HepG2 (cell line): ENCODE data around the gene SRXN1. TPM values are rescaled to one million over a fixed set of nuclear protein-coding genes. Genes with fewer than 3 reads are reported as not detected.

Experiments used
- ATAC-seq: fragments of 200-7000 bp; cut with Tn5 transposase; 3 replicates; pipeline ENCODE4 v1.9.1; 2020; ENCODE audit warnings: mild to moderate bottlenecking, moderate library complexity
- BruUV-seq: library from RNA; stranded (reverse); fragments of 400-500 nt; replicated peaks from 2 replicates; lab custom pipeline; 2021; lab: Mats Ljungman, UMichigan
- CTCF ChIA-PET: fragments of 300-600 bp; formaldehyde crosslinking; extraction: SDS; loops from one replicate; lab custom pipeline; 2021; ENCODE audit warnings: low total read pairs, inconsistent platforms, low intra/inter-chr PET ratio; lab: Yijun Ruan, JAX
- POLR2A ChIA-PET: fragments of 350-600 bp; sonication (Branson Sonifier 250); formaldehyde crosslinking; loops from one replicate; lab custom pipeline; 2020; ENCODE audit warnings: antibody characterized with exemption, inconsistent platforms; lab: Yijun Ruan, JAX
- DNase-seq: peaks from one replicate; pipeline ENCODE4 v3.0.0-alpha.2; 2015; ENCODE audit warnings: low spot score
- FAIRE-seq: peaks from 3 replicates; lab custom pipeline; 2011; peaks lifted over from hg19 to GRCh38; lab: Jason Lieb, UNC
- H2AFZ ChIP-seq: one replicate; pipeline ENCODE4 v1.6.1; 2011; ENCODE audit warnings: low read length, inconsistent platforms
- H3K27ac ChIP-seq: fragments of 300-600 bp; 3 replicates; pipeline ENCODE4 v1.8.0; 2011; ENCODE audit warnings: mixed run types, mild to moderate bottlenecking, mixed read lengths, low read length, inconsistent platforms; ENCODE audit not compliant: insufficient read depth; ENCODE audit errors: extremely low read length
- H3K27me3 ChIP-seq, 2 experiments: fragments of 200-600 bp in 1 of 2; 2 replicates in 1 of 2; 3 replicates in 1 of 2; pipeline versions ENCODE4 v1.6.0 to v1.8.0; 2011; ENCODE audit warnings: low read length in 2 of 2, mild to moderate bottlenecking in 2 of 2, moderate library complexity in 2 of 2, inconsistent platforms in 1 of 2; ENCODE audit not compliant: insufficient read depth in 2 of 2, control insufficient read depth in 1 of 2
- H3K36me3 ChIP-seq, 2 experiments: fragments of 200-600 bp in 1 of 2; replicated peaks in 1 of 2; 2 replicates in 1 of 2; 3 replicates in 1 of 2; pipeline versions ENCODE4 v1.5.1 to v1.8.0; 2011; ENCODE audit warnings: low read length in 2 of 2, inconsistent platforms in 1 of 2; ENCODE audit not compliant: insufficient read depth in 2 of 2, control insufficient read depth in 1 of 2
- H3K4me1 ChIP-seq: 2 replicates; pipeline ENCODE4 v1.5.1; 2012; ENCODE audit warnings: low read length, inconsistent platforms; ENCODE audit not compliant: insufficient read depth
- H3K4me2 ChIP-seq: 2 replicates; pipeline ENCODE4 v1.6.0; 2011; ENCODE audit warnings: low read depth, low read length, inconsistent platforms
- H3K4me3 ChIP-seq, 3 experiments: fragments of 200-600 bp in 1 of 3; sonication (generic), shearing (Covaris generic) in 1 of 3; replicated peaks in 1 of 3; 2 replicates each; pipeline ENCODE4 v1.5.1; 2011 to 2016; ENCODE audit warnings: low read length in 3 of 3, inconsistent platforms in 2 of 3, low read depth in 2 of 3, mild to moderate bottlenecking in 2 of 3, control low read depth in 1 of 3, mixed read lengths in 1 of 3; ENCODE audit not compliant: insufficient read depth in 1 of 3
- H3K79me2 ChIP-seq: one replicate; pipeline ENCODE4 v1.6.1; 2011; ENCODE audit warnings: low read length, inconsistent platforms; ENCODE audit not compliant: insufficient read depth
- H3K9ac ChIP-seq: 2 replicates; pipeline ENCODE4 v1.6.0; 2011; ENCODE audit warnings: mild to moderate bottlenecking, low read depth, low read length, inconsistent platforms; ENCODE audit not compliant: insufficient read depth
- H3K9me3 ChIP-seq: 2 replicates; pipeline ENCODE4 v1.5.1; 2012; ENCODE audit warnings: mild to moderate bottlenecking, low read length
- H4K20me1 ChIP-seq: 2 replicates; pipeline ENCODE4 v1.6.0; 2011; ENCODE audit warnings: inconsistent platforms, mild to moderate bottlenecking, low read length, moderate library complexity; ENCODE audit not compliant: insufficient read depth
- GATAD1 ChIP-seq: IDR thresholded peaks from 2 replicates; pipeline ENCODE4 v1.6.1; 2016; ENCODE audit warnings: missing genetic modification reagents, missing compliant biosample characterization
- KAT2B ChIP-seq: fragments of 150-350 bp; IDR thresholded peaks from 2 replicates; pipeline ENCODE4 v1.6.1; 2014; ENCODE audit warnings: low read depth, low read length, borderline replicate concordance
- KIAA2018 ChIP-seq: sonication (generic); formaldehyde crosslinking; IDR thresholded peaks from 2 replicates; pipeline ENCODE4 v1.5.0; 2020; ENCODE audit warnings: mild to moderate bottlenecking, missing genetic modification reagents, borderline replicate concordance
- LCORL ChIP-seq, 2 experiments: fragments of 450-650 bp in 1 of 2; sonication (generic) in 1 of 2; formaldehyde crosslinking in 1 of 2; IDR thresholded peaks; 2 replicates each; pipeline versions ENCODE4 v1.5.0 to v1.6.1; 2017 to 2020; ENCODE audit warnings: antibody characterized with exemption in 1 of 2, missing genetic modification reagents in 1 of 2
- MBNL3 ChIP-seq: fragments of 250-450 bp; sonication (Bioruptor Pico); conservative IDR thresholded peaks from 2 replicates; pipeline ENCODE4 v1.8.0; 2022; ENCODE audit warnings: mild to moderate bottlenecking, inconsistent platforms
- MIER3 ChIP-seq: IDR thresholded peaks from 2 replicates; pipeline ENCODE4 v1.6.1; 2016; ENCODE audit warnings: missing compliant biosample characterization, borderline replicate concordance
- NFE2L1 ChIP-seq: sonication (generic); formaldehyde crosslinking; IDR thresholded peaks from 2 replicates; pipeline ENCODE4 v1.4.0; 2020; ENCODE audit warnings: missing genetic modification reagents, mild to moderate bottlenecking, borderline replicate concordance
- PHF20 ChIP-seq: sonication (generic); formaldehyde crosslinking; IDR thresholded peaks from 2 replicates; pipeline ENCODE4 v1.5.0; 2020; ENCODE audit warnings: mild to moderate bottlenecking, missing genetic modification reagents
- PHF5A ChIP-seq: IDR thresholded peaks from one replicate; pipeline ENCODE4 v1.6.1; 2018; ENCODE audit warnings: low read depth, missing genetic modification reagents; ENCODE audit not compliant: unreplicated experiment
- USF2 ChIP-seq, 2 experiments: sonication (generic) in 1 of 2; formaldehyde crosslinking in 1 of 2; IDR thresholded peaks; 2 replicates each; pipeline versions ENCODE4 v1.5.1 to v1.6.1; 2011 to 2020; ENCODE audit warnings: borderline replicate concordance in 1 of 2, low read depth in 1 of 2, low read length in 1 of 2, mild to moderate bottlenecking in 1 of 2, missing genetic modification reagents in 1 of 2, moderate library complexity in 1 of 2
- ZBTB20 ChIP-seq: sonication (generic); formaldehyde crosslinking; IDR thresholded peaks from 2 replicates; pipeline ENCODE4 v1.8.1; 2023; ENCODE audit warnings: missing genetic modification reagents, low read depth, mild to moderate bottlenecking, borderline replicate concordance
- ZFP41 ChIP-seq: sonication (generic); formaldehyde crosslinking; IDR thresholded peaks from 2 replicates; pipeline ENCODE4 v1.4.0; 2020; ENCODE audit warnings: mild to moderate bottlenecking, missing genetic modification reagents, borderline replicate concordance
- ZNF235 ChIP-seq: sonication (generic); formaldehyde crosslinking; IDR thresholded peaks from 2 replicates; pipeline ENCODE4 v1.8.1; 2023; ENCODE audit warnings: mild to moderate bottlenecking, missing genetic modification reagents, borderline replicate concordance
- ZNF746 ChIP-seq: sonication (generic); formaldehyde crosslinking; IDR thresholded peaks from 2 replicates; pipeline ENCODE4 v1.8.0; 2022; ENCODE audit warnings: mild to moderate bottlenecking, missing genetic modification reagents
- WGBS: methylation state at CpG from one replicate; pipeline ENCODE4 v1.1.6; 2017; ENCODE audit warnings: low lambda C conversion rate; 5-methylcytosine and 5-hydroxymethylcytosine counted together
- in situ Hi-C: cut with HindIII; loops from 2 replicates; pipeline ENCODE4 v1.10.0; 2017; ENCODE audit warnings: low pct_unique_long_range_greater_than_20kb; ENCODE audit not compliant: extremely low pct_ligation_motif_present
- intact Hi-C: fragments of 100-400 bp; cut with micrococcal nuclease; formaldehyde crosslinking; loops from one replicate; pipeline ENCODE4 v1.10.0; 2022; ENCODE audit not compliant: unreplicated experiment
- polyA plus RNA-seq, 8 experiments: library from polyadenylated mRNA; depleted of rRNA in 3 of 8; stranded (reverse) in 7 of 8; unstranded in 1 of 8; fragments of >200 nt; fragmentation: Illumina TruSeq in 4 of 8; extraction: Trizol in 4 of 8; gene quantifications; 2 replicates each; pipeline versions ENCODE4 v1.2.1 to v1.2.3, GENCODE V29; 2011 to 2016; ENCODE audit warnings: low read depth in 4 of 8, missing spikeins in 1 of 8, mixed read lengths in 1 of 8; ENCODE audit not compliant: insufficient read depth in 1 of 8
- total RNA-seq, 5 experiments: library from RNA; depleted of rRNA; stranded (reverse); fragments of >200 nt; fragmentation: Illumina TruSeq; extraction: Trizol; gene quantifications; 2 replicates each; pipeline ENCODE4 v1.2.3, GENCODE V29; 2016; ENCODE audit warnings: low read depth in 1 of 5

SRXN1 gene
- total and polyA plus RNA-seq, 2 of the 13 experiments (the other 11 are each of a cell fraction or from before 2014, with no cell fraction given) = 29.9 to 87.7 TPM

DNA sequence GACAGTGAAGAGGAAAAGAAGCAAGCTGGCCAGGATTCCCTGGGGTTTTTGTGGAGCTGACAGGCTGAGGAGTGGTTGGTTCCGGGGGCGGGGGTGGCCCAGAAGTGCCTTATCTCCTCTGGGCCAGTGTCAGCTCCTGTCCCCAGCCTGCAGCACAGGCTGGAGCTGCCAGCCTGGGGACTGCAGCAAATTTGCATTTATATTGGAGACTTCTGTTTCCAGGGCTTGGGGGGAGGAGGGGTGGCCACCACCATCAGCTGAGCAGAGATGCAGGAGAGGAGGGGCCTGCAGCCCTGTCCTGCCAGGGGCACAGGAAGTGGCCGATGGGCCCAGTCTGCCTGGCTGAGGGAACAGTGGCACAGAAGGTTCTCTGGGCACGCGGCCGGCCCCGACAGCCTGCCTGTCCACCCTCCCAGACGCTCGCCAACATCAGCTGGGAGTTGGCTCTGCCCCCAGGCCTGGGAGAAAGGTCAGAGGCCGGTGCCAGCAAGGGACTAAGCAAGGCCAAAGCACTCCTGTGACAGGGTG is 46.9 kb upstream of the SRXN1 start:
- no peak; the same call in 2 of the 3 replicates for ATAC-seq
- no peaks in the 10 kb centered on the region for H3K9me3 ChIP-seq
- 16% methylated on average over 10 of the region's 10 CpGs for WGBS
- no peak overlapping the region for H3K4me3 ChIP-seq
- H3K4me1 ChIP-seq = no peaks in the 10 kb centered on the region
- no peak overlapping the region for H2AFZ ChIP-seq
- peaks cover 20 to 71% of the 10 kb centered on the region in 2 experiments for H3K27me3 ChIP-seq
- intact Hi-C loops (no loop called here), in situ Hi-C loops (no loop called here)
- DNase-seq = no peak
- no TSS peak for BruUV-seq
- no peaks in the 10 kb centered on the region; the same call in 1 of the 2 replicates for H4K20me1 ChIP-seq
- ChIA-PET POLR2A (no interaction called here), CTCF (no interaction called here)
- no peak overlapping the region for H3K4me2 ChIP-seq
- no peak for FAIRE-seq
- no peak overlapping the region for H3K27ac ChIP-seq
- H3K36me3 ChIP-seq = no peaks in the 10 kb centered on the region
- no peak overlapping the region for H3K9ac ChIP-seq
- H3K79me2 ChIP-seq = no peaks in the 10 kb centered on the region
- TF ChIP-seq KIAA2018 = no peak
- TF ChIP-seq ZNF235 (CRISPR knock-in tag) = no peak
- no peak for TF ChIP-seq MIER3 (CRISPR knock-in tag)
- TF ChIP-seq NFE2L1 (CRISPR knock-in tag) = no peak
- no peak for TF ChIP-seq ZFP41
- TF ChIP-seq MBNL3 (CRISPR knock-in tag) = no peak
- TF ChIP-seq KAT2B = no peak
- no peak for TF ChIP-seq GATAD1 (CRISPR knock-in tag)
- TF ChIP-seq PHF5A (CRISPR knock-in tag) = no peak
- TF ChIP-seq ZBTB20 = no peak
- TF ChIP-seq LCORL (IDR thresholded peaks at IDR 0.05) = no peak
- no peak for TF ChIP-seq LCORL (CRISPR knock-in tag; IDR thresholded peaks at IDR 0.05)
- TF ChIP-seq PHF20 = no peak
- TF ChIP-seq USF2 (IDR thresholded peaks at IDR 0.05; ENCODE audit: low read depth, low read length) = no peak
- TF ChIP-seq USF2 (CRISPR knock-in tag; IDR thresholded peaks at IDR 0.05; ENCODE audit: borderline replicate concordance) = no peak
- TF ChIP-seq ZNF746 (CRISPR knock-in tag) = no peak
